MM.1S (cell line): ENCODE results near the gene CCDC188.

Experiments used
- DNase-seq: peaks from one replicate; pipeline ENCODE4 v3.0.0-alpha.2; 2015
- H2AFZ ChIP-seq: fragments of 300-600 bp; sonication (generic); 2 replicates; pipeline ENCODE4 v1.6.0; 2016; ENCODE audit warnings: antibody characterized with exemption, low read length
- H3F3A ChIP-seq: fragments of 300-600 bp; sonication (generic); 2 replicates; pipeline ENCODE4 v1.6.1; 2016; ENCODE audit warnings: mild to moderate bottlenecking, antibody characterized with exemption, low read length, moderate library complexity, mixed read lengths; ENCODE audit not compliant: insufficient read depth
- H3K27ac ChIP-seq: fragments of 300-600 bp; sonication (generic); 2 replicates; pipeline ENCODE4 v1.5.1; 2016; ENCODE audit warnings: mild to moderate bottlenecking, low read length
- H3K27me3 ChIP-seq: fragments of 300-600 bp; sonication (generic); replicated peaks from 2 replicates; pipeline ENCODE4 v1.6.0; 2016; ENCODE audit warnings: low read length; ENCODE audit not compliant: insufficient read depth
- H3K36me3 ChIP-seq: fragments of 300-600 bp; sonication (generic); replicated peaks from 2 replicates; pipeline ENCODE4 v1.6.1; 2016; ENCODE audit warnings: mild to moderate bottlenecking, low read length, mixed read lengths; ENCODE audit not compliant: insufficient read depth
- H3K4me1 ChIP-seq: fragments of 300-600 bp; sonication (generic); 2 replicates; pipeline ENCODE4 v1.6.1; 2016; ENCODE audit warnings: low read length, mixed read lengths
- H3K4me2 ChIP-seq: fragments of 300-600 bp; sonication (generic); 2 replicates; pipeline ENCODE4 v1.6.0; 2016; ENCODE audit warnings: low read depth, low read length
- H3K4me3 ChIP-seq: fragments of 300-600 bp; sonication (generic); 2 replicates; pipeline ENCODE4 v1.5.1; 2016; ENCODE audit warnings: low read length, mixed read lengths
- H3K79me2 ChIP-seq: fragments of 300-600 bp; sonication (generic); 2 replicates; pipeline ENCODE4 v1.6.1; 2016; ENCODE audit warnings: mixed run types, low read length, mixed read lengths
- H3K9ac ChIP-seq: fragments of 300-600 bp; sonication (generic); 2 replicates; pipeline ENCODE4 v1.6.1; 2016; ENCODE audit warnings: low read length, mixed read lengths
- H3K9me2 ChIP-seq: fragments of 300-600 bp; sonication (generic); replicated peaks from 2 replicates; pipeline ENCODE4 v1.6.1; 2016; ENCODE audit warnings: mild to moderate bottlenecking, low read length, mixed read lengths; ENCODE audit not compliant: insufficient read depth
- H3K9me3 ChIP-seq: fragments of 300-600 bp; sonication (generic); replicated peaks from 2 replicates; pipeline ENCODE4 v1.6.1; 2016; ENCODE audit warnings: mild to moderate bottlenecking, low read length, mixed read lengths; ENCODE audit not compliant: insufficient read depth
- H4K20me1 ChIP-seq: fragments of 300-600 bp; sonication (generic); 2 replicates; pipeline ENCODE4 v1.6.1; 2016; ENCODE audit warnings: mild to moderate bottlenecking, low read length, moderate library complexity, mixed read lengths; ENCODE audit not compliant: insufficient read depth
- CTCF ChIP-seq: fragments of 300-600 bp; sonication (generic); IDR thresholded peaks from 2 replicates; pipeline ENCODE4 v1.5.1; 2016; ENCODE audit warnings: antibody characterized with exemption, low read length, mixed read lengths
- EZH2 ChIP-seq: fragments of 300-600 bp; sonication (generic); optimal IDR thresholded peaks from 2 replicates; pipeline ENCODE3; 2017; ENCODE audit warnings: low read depth, mild to moderate bottlenecking, antibody characterized with exemption, low read length, mixed read lengths
- EZH2phosphoT487 ChIP-seq: fragments of 300-600 bp; sonication (generic); IDR thresholded peaks from 2 replicates; pipeline ENCODE4 v1.6.1; 2018; ENCODE audit warnings: antibody characterized with exemption, low read length

Gene CCDC188

DNA sequence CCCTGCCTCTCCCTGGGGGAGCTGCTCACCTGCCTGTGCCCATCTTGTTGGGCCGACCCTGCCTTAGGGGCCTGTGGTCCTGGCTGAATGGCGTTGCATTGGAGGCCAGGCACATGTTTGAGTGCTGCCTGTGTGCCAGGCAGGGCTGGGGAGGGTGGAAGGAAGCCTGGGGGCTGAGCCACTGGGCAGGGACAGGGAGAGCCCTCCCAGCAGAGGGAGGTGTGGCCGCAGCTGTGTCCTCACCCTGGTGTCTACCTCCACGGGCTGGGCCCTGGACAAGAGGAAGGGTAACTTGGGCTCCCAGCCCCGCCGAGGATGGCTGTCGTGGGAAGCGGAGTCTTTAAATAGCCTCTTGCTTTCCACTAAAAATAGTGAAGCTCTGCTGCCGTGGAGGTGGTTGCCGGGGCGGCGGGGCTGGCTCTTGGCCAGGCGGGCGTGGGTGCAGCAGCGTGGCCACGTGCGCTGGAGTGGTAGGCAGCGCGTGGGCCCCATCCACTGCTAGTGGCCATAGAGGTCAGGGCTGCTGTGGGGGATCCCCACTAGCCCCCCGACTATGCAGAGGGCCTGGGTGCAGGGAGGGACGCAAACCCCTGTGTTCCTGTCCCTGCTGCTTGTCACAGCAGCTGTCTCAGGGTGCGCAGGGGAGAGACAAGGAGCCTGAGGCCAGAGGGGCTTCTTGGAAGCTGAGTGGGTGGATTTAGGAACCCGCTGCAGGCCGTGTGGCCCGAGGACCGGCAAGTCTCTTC is 13.0 kb downstream of the CCDC188 start:
- H3K27ac ChIP-seq: no peak overlapping the region

DNA sequence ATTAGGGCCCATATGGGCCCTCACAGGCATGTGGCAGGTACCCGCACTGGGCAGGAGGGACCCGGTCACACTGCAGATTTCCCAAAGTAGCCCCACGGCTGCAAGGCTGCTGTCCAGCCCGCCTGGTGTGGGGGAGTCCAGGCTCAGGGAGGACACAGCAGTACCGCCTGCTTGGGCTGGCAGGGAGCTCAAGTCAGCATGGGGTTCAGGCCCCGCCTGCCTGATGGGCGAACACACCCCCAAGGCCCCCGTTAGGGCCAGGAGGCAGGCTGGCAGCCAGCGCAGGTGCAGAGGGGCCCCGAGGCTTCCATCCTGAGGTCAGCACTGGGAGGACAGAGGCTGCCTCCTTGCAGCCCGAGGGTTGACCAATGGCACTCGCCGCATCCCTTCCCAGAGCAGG is 13.7 kb downstream of the CCDC188 start:
- Histone ChIP-seq H3K27me3 (no peaks in the 10 kb centered on the region), H3K9me3 (no peaks in the 10 kb centered on the region), H3K4me2 (no peak overlapping the region), H3F3A (no peaks in the 10 kb centered on the region), H3K4me1 (no peaks in the 10 kb centered on the region), H3K9ac (no peak overlapping the region), H3K79me2 (peaks cover 14% of the 10 kb centered on the region), H3K9me2 (no peaks in the 10 kb centered on the region), H3K27ac (no peak overlapping the region), H2AFZ (no peak overlapping the region), H3K4me3 (no peak overlapping the region), H4K20me1 (no peaks in the 10 kb centered on the region), H3K36me3 (no peaks in the 10 kb centered on the region)
- DNase-seq: no peak
- TF ChIP-seq EZH2phosphoT487 (no peak), EZH2 (no peak), CTCF (no peak)

More for the DNA sequence above, 13.0 kb downstream of the CCDC188 start:
- Histone ChIP-seq H3K9me2 (no peaks in the 10 kb centered on the region), H4K20me1 (no peaks in the 10 kb centered on the region), H3K9ac (no peak overlapping the region), H2AFZ (no peak overlapping the region), H3K36me3 (no peaks in the 10 kb centered on the region), H3K9me3 (no peaks in the 10 kb centered on the region), H3K4me1 (no peaks in the 10 kb centered on the region), H3K27me3 (no peaks in the 10 kb centered on the region), H3K79me2 (peaks cover 7% of the 10 kb centered on the region), H3F3A (no peaks in the 10 kb centered on the region), H3K4me3 (no peak overlapping the region), H3K4me2 (no peak overlapping the region)
- DNase-seq: no peak
- TF ChIP-seq EZH2: no peak
- no peak for TF ChIP-seq CTCF
- no peak for TF ChIP-seq EZH2phosphoT487

DNA sequence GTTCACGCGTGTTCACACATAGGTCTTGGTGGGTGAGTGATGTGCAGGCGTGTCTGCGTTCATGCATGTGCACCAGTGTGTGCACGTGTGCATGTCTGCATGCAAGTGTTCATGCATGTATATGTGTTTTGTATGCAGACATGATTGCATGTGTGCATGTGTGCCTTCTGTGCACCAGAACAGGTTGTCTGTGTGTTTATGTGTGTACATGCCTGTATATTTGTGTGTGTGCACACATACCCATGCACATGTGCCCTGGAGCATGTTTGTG is 14.3 kb downstream of the CCDC188 start:
- H3F3A ChIP-seq: no peaks in the 10 kb centered on the region
- H3K4me1 ChIP-seq: no peaks in the 10 kb centered on the region
- H3K4me3 ChIP-seq: no peak overlapping the region
- no peaks in the 10 kb centered on the region for H3K36me3 ChIP-seq
- H3K79me2 ChIP-seq: peaks cover 15% of the 10 kb centered on the region
- no peak overlapping the region for H3K9ac ChIP-seq
- no peaks in the 10 kb centered on the region for H3K27me3 ChIP-seq
- TF ChIP-seq EZH2phosphoT487 (no peak), EZH2 (no peak), CTCF (no peak)
- no peaks in the 10 kb centered on the region for H4K20me1 ChIP-seq
- no peak overlapping the region for H3K27ac ChIP-seq
- no peak overlapping the region for H3K4me2 ChIP-seq
- H3K9me3 ChIP-seq: no peaks in the 10 kb centered on the region
- DNase-seq: no peak
- no peaks in the 10 kb centered on the region for H3K9me2 ChIP-seq
- H2AFZ ChIP-seq: no peak overlapping the region
